Activated gamma-delta T cell treated with Interleukin-2 at 50 U/mL for 16 hours (primary cell): ENCODE results near the gene RMDN3.

Experiments used
- DNase-seq: peaks from one replicate; pipeline ENCODE4 v3.0.0-alpha.2; 2020

RMDN3 gene

DNA sequence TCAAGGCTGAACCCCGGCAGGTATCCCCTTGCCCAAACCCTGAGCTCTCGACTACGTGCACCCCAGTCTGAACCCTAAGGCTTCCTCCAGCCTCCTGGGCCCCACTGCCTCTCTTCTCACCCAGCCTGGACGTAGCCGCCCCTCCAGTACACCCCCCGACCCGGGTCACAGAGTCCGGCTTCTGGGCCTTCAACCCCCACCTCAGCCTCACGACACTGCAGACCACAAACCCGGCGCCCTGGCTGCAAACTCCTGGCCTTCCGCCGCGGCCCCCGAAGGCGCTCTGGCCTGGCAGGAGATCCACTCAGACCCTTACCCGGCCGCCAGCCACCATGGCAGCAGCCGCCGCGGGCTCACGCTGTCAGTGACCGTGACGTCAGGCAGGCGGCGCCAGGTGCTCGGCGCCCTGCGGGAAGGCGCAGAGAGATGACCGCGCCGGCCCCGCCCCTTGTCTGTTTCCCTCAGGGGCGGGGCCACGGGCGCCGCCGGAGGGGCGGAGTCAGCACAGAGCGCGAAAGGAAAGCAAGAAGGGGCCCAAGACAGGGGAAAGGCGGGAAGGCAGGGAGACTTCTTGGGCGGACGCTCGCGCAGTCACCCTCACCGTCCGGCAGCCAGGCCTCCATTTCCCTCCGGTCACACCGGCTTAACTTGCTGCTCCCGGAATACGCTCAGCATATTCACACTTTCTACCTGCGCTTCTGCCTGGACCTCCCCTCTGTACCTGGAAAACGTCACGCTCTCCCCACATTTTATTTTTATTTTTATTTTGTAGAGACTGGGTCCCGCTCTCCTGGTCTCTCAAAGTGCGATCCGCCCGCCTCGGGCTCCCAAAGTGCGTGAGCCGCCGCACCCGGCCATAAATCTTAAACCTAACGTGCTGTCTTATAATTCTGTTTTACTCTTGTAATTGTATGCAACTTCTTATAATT, at the start of gene RMDN3:
TSS of gene RMDN3 (minus strand) at position 372 of the 929 bp plus-strand sequence. CDS start 471 bp downstream, outside the sequence.
- DNase-seq, result peak; percentile 90

DNA sequence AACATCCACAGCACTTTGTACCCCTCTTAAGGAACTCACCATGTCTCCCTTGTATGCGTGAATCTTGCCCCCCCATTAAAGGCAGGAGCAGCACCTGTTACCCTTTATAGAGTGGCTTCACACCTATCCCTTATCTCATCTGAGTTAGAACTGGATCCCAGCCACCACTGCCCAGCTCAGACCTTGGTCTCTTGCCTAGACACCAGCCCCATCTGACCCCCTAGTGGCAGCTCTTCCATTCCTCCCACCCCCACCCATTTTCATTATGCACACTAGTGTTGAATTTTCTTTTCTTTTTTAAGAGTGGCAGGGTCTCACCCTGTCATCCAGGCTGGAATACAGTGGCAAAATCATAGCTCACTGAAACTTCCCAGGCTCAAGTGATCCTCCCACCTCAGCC, 48.6 kb upstream of the RMDN3 start:
- DNase-seq, result no peak

GRCh38 chr15:40803076-40803475, 48.0 kb upstream of the RMDN3 start:
- DNase-seq, result no peak

GRCh38 chr15:40799523-40799922, 44.5 kb upstream of the RMDN3 start:
- DNase-seq, result no peak

GRCh38 chr15:40796512-40796911, 41.5 kb upstream of the RMDN3 start:
- no peak for DNase-seq

DNA sequence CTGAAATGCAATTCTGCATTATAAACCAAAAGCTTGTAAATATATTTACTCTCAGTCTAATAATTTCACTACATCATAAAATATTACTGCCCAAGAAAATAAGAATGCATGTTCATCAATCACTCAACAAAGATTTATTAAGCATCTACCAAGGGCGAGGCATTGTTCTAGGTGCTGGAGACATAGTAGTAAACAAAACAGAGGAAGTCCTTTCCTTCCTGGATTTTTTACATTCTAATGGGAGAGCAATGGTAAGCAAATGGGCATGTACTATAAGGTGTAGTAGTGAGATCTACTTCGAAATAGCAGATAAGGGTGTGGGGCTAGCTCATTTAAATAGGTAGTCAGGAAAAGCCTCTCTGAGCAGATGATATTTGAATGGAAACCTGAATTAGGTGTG, 41.0 kb upstream of the RMDN3 start:
- no peak for DNase-seq

DNA sequence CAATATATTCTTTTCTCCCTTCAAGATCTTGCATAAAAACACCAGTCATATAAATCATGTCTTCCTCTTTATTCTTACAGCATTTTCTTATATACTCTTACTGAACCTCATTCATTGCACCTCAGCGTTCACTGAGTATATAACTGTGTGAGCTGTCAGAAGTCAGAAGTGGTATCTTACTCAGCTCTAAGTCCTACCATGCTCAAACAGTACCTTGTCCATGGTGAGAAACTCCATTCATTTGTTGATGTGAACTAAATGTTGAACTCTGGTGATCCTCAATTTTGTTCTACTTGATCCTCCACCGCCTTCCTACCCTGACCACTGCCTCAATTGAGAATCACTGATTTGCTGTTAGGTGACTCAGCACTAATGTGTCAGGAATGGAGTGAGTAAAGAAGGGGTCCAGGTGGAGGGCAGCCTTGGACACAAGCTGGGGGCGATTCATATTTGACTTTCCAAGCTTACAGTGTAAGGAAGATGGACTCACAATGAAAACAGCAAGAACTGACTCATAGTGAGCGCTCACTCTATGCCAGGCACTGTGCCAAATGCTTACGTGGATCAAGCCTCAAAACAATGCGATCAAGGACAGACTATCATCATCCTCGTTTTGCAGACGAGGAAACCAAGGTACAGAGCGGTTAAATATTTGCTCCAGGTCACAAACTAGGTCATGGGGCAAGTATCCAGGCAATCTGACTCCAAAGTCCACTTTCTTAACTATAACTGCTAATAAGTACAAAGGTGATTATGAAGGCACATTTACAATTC, 38.3 kb upstream of the RMDN3 start:
- DNase-seq, result no peak

DNA sequence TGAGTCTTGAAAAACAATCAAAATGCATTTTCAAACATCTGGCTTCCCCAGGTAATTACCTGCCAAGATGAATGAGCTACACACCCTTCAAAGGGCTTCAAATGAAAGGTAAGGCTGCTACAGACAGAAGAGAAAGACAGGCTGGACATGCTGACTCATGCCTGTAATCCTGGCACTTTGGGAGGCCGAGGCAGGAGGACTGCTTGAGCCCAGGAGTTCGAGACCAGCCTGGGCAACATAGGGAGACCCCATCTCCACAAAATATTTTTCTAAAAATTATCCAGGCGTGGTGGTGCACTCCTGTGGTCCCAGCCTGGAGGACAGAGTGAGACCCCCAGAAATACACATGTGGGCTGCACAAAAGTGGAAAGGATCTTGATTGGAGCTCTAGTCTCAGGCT, 37.3 kb upstream of the RMDN3 start:
- no peak for DNase-seq

DNA sequence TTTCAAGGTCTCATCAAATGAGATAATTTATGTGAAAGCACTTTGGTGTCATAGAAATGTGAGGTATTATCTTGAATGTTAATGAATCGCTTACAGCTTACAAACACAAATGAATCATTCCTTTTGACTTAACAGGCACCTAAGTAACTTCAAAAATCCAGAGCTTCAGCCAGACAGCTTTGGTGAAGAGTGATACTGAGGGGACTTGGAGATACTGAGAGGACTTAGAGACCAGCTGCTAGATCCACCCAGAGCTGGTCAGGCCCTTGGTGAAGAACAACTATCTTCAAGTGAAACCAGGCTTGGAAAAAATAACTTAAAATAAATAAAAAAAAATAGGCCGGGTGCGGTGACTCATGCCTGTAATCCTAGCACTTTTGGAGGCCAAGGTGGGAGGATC, 35.7 kb upstream of the RMDN3 start:
- no peak for DNase-seq

- DNase-seq, result no peak
Observed at GRCh38 chr15:40789999-40790398, 34.9 kb upstream of the RMDN3 start.

- no peak for DNase-seq
Observed at GRCh38 chr15:40789119-40789518, 34.1 kb upstream of the RMDN3 start.

GRCh38 chr15:40787991-40788390, 32.9 kb upstream of the RMDN3 start:
- DNase-seq, result no peak

DNA sequence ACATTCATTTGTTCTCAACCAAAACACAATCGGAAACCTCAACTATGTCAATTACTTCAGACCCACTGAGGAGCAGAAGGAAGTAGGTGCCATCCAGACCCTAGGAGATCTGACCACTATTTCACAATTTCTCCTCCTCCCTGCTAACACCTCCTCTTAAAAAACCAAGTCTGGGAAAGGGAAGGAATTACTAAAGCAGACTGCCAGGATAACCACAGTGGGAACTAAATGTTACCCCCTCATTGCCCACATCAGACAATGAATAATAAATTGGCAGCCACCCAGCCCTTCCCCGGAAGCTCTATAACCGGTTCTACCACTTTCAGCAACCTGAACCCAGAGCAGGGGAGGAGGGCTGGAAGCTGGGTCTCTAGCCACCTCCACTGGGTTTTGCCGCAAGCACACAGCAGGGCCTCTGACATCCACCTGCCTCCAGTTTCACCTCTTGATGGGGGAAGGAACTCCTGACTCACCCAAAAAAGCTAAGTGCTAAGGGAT, 32.3 kb upstream of the RMDN3 start:
- peak; percentile 48 for DNase-seq

- DNase-seq, result no peak
Observed at GRCh38 chr15:40785814-40786213, 30.8 kb upstream of the RMDN3 start.

DNA sequence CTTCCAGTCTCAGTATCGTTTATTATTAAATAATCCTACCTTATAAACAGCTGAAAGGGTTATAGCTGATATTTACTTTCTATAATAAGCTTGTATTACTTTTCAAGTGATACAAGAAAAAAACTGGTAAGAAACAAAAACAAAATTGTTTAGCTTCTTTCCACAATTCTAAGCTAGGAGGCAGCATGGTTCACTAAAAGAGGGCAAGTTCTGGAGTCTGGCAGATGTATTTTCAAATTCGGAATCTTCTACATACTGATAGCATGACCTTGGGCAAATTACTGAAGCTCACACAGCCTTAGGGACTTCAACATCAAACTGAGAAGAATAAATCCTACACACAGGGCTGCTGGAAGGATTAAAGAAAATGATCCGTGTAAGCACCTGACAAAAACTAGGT, 30.1 kb upstream of the RMDN3 start:
- no peak for DNase-seq

DNA sequence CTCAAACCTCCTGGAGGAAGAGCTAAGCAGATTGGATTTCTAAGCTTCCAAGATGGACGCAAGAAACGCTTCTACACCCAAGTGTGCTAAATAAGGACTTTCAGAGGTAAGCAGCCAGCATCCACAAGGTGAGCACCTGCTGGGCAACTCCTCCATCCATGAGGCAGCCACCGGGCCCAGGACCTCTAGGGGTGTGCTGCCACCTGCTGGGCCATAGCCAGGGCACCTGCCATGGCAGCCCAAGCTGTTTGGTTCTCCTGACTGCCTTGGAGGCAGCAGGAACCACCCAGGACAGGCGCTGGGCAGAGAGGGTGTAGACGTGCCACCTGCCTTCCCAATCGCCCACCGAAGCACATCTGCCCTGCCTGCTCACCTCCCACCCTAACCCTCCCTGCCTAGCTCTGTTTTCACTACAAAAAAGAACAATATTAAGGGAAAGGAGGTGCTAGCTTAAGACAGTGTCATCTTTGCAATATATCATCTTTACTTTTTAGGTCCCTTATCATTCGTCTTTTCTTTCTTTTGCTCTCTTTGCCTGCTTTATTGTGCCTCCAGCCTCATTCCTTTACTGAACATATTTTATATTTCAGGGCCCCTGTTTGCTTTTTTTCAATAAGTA, 27.7 kb upstream of the RMDN3 start:
- DNase-seq, result peak; percentile 78

DNA sequence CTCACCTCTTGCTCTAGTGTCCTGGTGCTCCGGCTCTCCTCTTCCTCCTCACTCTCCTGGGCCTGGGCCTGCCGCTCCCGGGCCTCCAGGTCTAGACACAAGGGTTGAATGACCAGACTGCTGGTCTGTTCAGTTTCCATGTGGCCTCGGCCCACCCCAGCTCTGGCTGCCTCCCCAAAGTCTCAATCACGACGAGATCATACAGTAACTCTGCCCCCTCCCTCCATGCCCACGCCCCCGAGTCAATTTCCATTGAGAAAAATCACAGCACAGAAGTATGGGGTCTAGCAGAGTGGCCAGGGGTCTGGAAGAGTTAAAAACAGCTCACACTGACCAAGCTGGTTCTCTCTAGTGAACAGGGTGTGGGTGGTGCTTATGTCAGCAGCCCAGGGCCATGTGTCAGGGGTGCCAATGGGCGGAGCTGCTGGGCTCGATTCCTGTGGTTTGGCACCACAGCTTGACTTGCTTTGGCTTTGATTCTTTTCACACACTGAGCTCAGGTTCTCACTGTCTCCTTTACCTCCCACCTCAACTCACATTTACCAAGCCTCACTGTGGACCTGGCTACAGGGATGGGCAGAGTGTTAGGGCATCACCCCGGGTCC, 21.6 kb upstream of the RMDN3 start:
- DNase-seq, result peak; percentile 68

- no peak for DNase-seq
Observed at GRCh38 chr15:40775740-40776536, 20.9 kb upstream of the RMDN3 start.

GRCh38 chr15:40775007-40775406, 20.0 kb upstream of the RMDN3 start:
- no peak for DNase-seq

DNA sequence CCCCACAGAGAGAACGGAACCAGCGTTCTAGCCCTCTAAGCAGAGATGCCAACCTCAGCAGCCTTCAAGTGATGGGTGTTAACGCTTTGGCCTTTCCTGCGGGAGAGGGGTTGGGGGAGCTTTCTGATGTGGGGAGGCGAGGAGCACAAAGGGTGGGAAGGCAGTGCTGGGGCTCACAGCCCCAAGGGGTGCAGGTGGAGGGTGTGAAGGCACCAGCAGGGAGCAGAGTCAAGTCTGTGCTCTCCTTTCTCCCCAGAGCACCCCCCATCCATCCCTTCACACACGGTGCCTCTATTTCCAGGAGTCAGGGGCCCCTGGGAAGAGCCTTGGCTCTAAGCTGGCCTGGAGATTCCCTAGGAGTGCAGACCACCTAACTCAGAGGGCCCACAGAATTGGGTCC, 18.8 kb upstream of the RMDN3 start:
- DNase-seq, result no peak

DNA sequence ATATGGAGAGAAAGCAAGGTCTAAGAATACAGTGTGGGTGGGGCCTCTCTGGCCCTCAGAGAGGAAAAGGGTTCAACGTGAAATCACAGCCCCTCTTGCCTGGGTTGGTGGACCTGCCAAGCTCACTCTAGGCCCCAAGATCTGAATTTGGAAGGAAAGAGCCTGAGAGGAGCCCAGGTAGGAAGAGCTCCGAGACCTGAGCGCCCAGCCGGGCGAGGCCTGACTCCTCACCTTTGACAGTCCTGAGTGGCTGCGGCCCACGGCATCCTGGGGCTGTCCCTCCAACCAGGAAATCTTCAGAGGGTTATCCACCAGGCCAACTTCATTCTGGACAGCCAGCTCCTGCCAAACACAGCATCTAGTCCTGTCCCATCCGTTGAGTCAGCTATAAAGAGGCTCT, 18.4 kb upstream of the RMDN3 start:
- DNase-seq, result no peak

DNA sequence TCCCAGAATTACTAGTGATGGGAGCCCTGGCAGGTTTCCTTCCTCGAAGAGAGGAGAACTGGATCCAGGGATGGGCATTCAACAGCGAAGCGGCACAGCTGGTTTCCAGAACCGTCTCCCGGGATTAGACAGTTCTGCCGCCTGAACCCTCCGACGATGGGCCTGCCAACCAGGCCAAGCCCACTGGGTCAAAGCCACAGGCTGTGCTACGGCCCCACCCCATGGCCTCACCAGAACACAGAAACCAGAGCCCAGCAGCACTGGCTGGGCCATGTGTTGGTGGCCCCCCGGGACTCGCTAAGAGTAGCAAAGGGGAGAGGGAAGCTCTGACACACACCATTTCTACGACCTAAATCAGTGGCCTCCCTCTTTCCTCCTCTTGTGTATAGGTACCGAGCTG, 17.0 kb upstream of the RMDN3 start:
- no peak for DNase-seq
